ENCODE measurements around the gene DLK1.

DNA sequence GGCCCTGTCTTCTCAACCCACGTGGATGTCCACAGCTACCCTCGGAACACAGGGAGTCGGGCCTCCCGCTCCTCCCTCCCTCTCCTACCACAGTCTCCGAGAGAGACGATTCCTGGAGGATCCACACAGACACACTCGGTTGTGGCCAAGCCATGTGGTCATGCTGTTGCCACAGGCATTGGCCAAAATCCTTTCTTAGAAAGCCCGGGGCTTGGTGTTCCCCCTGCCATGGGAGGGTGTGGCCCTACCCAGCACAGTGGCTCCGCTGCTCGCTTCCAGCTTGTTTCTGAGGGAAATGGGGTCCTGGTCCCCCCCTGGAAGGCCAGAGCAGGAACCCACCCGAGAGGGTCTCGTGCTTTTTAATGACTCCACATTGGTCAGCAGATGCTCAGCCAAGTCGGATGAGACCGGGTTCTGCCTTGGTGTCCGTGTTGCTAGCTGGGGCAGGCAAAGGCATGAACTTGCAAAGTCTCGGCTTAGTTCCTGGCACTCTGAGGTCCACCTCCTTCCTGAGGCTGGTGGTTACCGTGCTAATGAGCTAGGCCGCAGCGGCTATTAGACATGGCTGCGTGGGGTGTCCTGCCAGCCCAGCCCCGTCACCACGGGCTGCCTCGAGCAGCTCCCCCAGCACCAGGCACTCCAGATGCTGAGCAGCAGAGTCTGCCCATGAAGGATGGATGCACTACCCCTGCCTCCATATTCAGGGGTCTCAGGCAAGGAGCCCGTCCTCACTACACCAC lies 52.4 kb downstream of the DLK1 start:
- no peak for TF ChIP-seq POLR2AphosphoS5 (IDR thresholded peaks at IDR 0.05)
- no peak for TF ChIP-seq POLR2A (IDR thresholded peaks at IDR 0.05)
- TF ChIP-seq, protein P1, sequence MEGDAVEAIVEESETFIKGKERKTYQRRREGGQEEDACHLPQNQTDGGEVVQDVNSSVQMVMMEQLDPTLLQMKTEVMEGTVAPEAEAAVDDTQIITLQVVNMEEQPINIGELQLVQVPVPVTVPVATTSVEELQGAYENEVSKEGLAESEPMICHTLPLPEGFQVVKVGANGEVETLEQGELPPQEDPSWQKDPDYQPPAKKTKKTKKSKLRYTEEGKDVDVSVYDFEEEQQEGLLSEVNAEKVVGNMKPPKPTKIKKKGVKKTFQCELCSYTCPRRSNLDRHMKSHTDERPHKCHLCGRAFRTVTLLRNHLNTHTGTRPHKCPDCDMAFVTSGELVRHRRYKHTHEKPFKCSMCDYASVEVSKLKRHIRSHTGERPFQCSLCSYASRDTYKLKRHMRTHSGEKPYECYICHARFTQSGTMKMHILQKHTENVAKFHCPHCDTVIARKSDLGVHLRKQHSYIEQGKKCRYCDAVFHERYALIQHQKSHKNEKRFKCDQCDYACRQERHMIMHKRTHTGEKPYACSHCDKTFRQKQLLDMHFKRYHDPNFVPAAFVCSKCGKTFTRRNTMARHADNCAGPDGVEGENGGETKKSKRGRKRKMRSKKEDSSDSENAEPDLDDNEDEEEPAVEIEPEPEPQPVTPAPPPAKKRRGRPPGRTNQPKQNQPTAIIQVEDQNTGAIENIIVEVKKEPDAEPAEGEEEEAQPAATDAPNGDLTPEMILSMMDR (IDR thresholded peaks at IDR 0.05 in 8 of 11, conservative IDR thresholded peaks at IDR 0.05 in 3 of 11): no peak

All from spleen (tissue), 7 donors.